Bronchial epithelial cell (primary cell): Measurements from ENCODE around the gene TRPV4. TPM values are rescaled to one million over a fixed set of nuclear protein-coding genes. Genes with fewer than 3 reads are reported as not detected.

Experiments
- DNase-seq: peaks from one replicate; pipeline ENCODE4 v3.0.0-alpha.2; 2010; ENCODE audit warnings: low read depth
- FAIRE-seq: peaks from 2 replicates; lab custom pipeline; 2011; peaks lifted over from hg19 to GRCh38; lab: Jason Lieb, UNC
- H3K27me3 ChIP-seq: 2 replicates; pipeline ENCODE4 v1.5.1; 2011; ENCODE audit warnings: low read length; ENCODE audit not compliant: control insufficient read depth, insufficient read depth
- H3K36me3 ChIP-seq: 2 replicates; pipeline ENCODE4 v1.5.1; 2011; ENCODE audit warnings: low read length; ENCODE audit not compliant: control insufficient read depth, insufficient read depth
- H3K4me3 ChIP-seq: 2 replicates; pipeline ENCODE4 v1.5.1; 2011; ENCODE audit warnings: mild to moderate bottlenecking, low read depth, low read length, control low read depth
- CTCF ChIP-seq: IDR thresholded peaks from 2 replicates; pipeline ENCODE4 v1.5.1; 2011; ENCODE audit warnings: mild to moderate bottlenecking, moderate library complexity, low read length, control low read depth, inconsistent platforms; ENCODE audit not compliant: insufficient read depth, severe bottlenecking
- total RNA-seq: library from RNA; depleted of rRNA; stranded (reverse); fragments of >200 nt; gene quantifications from 2 replicates; pipeline ENCODE4 v1.2.1, GENCODE V29; 2014

The TRPV4 gene
- total RNA-seq, 1 donor from 2014 or later, result 0.53 TPM

- H3K36me3 ChIP-seq, result no peaks in the 10 kb centered on the region
- H3K27me3 ChIP-seq, result peaks cover 8% of the 10 kb centered on the region
- no peak overlapping the region for H3K4me3 ChIP-seq
- FAIRE-seq, result peak; percentile 50
- TF ChIP-seq CTCF, result no peak
- DNase-seq, result no peak
Observed at GRCh38 chr12:109735825-109736551, 97.2 kb downstream of the TRPV4 start.

DNA sequence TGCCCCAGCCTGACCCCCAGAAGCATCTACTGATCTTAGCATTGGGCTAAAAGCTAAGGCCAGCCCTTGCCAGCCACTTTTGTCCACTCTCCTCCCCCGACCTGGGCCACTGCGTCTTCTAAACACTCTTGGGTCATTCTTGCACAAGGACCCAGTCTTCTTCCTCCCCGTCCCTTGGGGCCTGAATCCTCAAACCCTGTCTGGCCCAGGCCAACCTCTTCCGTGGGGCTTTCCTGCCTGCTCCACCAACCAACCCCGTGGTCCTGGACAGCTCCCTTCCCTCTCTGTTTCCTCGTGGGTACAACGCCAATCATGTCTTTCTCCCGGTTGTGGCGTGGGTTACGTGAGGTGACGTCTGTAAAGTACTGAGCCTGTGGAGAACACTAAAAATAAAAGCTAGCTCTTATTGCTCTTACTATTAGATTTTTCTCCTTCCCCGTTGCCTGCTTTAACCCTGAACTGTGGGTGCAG is 98.1 kb downstream of the TRPV4 start:
- Histone ChIP-seq H3K4me3 (no peak overlapping the region), H3K36me3 (no peaks in the 10 kb centered on the region), H3K27me3 (peaks cover 8% of the 10 kb centered on the region)
- TF ChIP-seq CTCF, result no peak
- no peak for DNase-seq
- FAIRE-seq, result no peak

DNA sequence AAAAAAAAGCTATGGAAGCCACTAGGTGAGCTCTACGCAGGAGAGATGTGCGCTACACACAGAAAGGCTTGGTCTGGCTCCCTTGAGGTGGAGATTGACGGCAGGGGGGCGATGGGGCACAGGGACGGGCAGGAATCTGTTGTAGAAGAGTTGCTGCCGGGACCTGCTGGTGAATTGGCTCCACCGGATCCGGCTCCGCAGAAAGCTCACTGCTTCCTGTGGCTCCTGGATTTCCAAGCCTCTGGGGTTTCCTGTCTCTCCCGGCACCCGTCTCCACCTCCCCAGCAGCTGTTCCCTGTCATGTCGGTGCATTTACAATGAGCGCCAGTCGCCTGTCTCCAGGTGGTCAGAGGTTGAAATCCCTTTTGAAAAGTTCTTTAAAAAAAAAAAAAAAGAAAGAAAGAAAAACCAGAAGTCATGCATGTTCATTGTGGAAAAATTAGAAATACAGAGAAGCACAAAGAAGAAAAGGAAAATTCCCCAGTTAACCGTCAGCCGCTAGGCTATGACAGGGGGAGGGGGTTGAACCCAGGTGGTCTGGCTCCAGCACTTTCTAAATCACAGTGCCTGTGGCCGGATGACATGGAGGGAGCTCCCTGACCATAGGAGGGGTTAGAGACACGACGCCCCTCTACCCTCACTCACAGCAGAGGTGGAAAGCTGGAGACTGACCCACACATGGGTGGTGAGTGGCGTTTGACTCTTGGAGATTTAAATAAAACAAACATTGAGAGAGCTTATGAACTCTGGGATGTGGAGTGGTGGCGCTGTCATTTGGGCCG is 98.8 kb downstream of the TRPV4 start:
- Histone ChIP-seq H3K4me3 (no peak overlapping the region), H3K27me3 (peaks cover 8% of the 10 kb centered on the region), H3K36me3 (no peaks in the 10 kb centered on the region)
- FAIRE-seq, result no peak
- no peak for TF ChIP-seq CTCF
- no peak for DNase-seq

Other genes starting within 250 kb of the TRPV4 start
- under 0.01 TPM in 1 of 2 replicates, not detected in the other for gene FAM222A, start 119.6 kb downstream of the TRPV4 start, total RNA-seq
- 210 and 667 TPM in 2 replicates for gene GLTP, start 47.1 kb upstream of the TRPV4 start, total RNA-seq
- 9.2 and 18.1 TPM in 2 replicates for gene TCHP, start 66.9 kb upstream of the TRPV4 start, total RNA-seq
- gene GIT2, start 163.0 kb upstream of the TRPV4 start, total RNA-seq, result 21.9 and 22.4 TPM in 2 replicates
- 27.3 and 36.9 TPM in 2 replicates for gene ANKRD13A, start 166.0 kb upstream of the TRPV4 start, total RNA-seq
- 12.8 and 17.9 TPM in 2 replicates for gene C12orf76, start 215.1 kb upstream of the TRPV4 start, total RNA-seq